ENCODE data around the gene NET1.
"Not testable (repeated sequence)": the region's sequence is repeated elsewhere in the genome, so short reads cannot be mapped to it uniquely, and the experiment has no call there.

Gene NET1

GRCh38 chr10:5399332-5399731 is 13.0 kb upstream of the NET1 start:
- DNase-seq = no peak

GRCh38 chr10:5400468-5401240 is 11.7 kb upstream of the NET1 start:
- DNase-seq = no peak

GRCh38 chr10:5402798-5403197 is 9.6 kb upstream of the NET1 start:
- no peak for DNase-seq

- no peak for DNase-seq
Measured at GRCh38 chr10:5404208-5405041, 7.9 kb upstream of the NET1 start, which contains the start of gene TUBAL3. Gene TUBAL3, minus strand, starts transcription at chr10:5404828. Its CDS starts 36 bp downstream, at chr10:5404792.

- no peak for DNase-seq
Measured at GRCh38 chr10:5406918-5407317, 5.4 kb upstream of the NET1 start.

- DNase-seq = not testable (repeated sequence)
Measured at GRCh38 chr10:5410787-5411186, 1.6 kb upstream of the NET1 start.

GRCh38 chr10:5411941-5412276 is 448 bp upstream of the NET1 start:
- DNase-seq = no peak

- no peak for DNase-seq
Measured at GRCh38 chr10:5413012-5413938, 918 bp downstream of the NET1 start.

- no peak for DNase-seq
Measured at GRCh38 chr10:5416981-5417380, 4.6 kb downstream of the NET1 start.

GRCh38 chr10:5418584-5418983 is 6.2 kb downstream of the NET1 start:
- no peak for DNase-seq

- no peak for DNase-seq
Measured at GRCh38 chr10:5419466-5420094, 7.2 kb downstream of the NET1 start.

GRCh38 chr10:5423771-5424170 is 11.4 kb downstream of the NET1 start:
- no peak for DNase-seq

GRCh38 chr10:5424751-5425150 is 12.4 kb downstream of the NET1 start:
- no peak for DNase-seq

GRCh38 chr10:5428133-5428532 is 15.8 kb downstream of the NET1 start:
- no peak for DNase-seq

- DNase-seq = no peak
Measured at GRCh38 chr10:5433182-5433581, 20.8 kb downstream of the NET1 start.

GRCh38 chr10:5434017-5434753 is 21.8 kb downstream of the NET1 start:
- no peak for DNase-seq

- DNase-seq = no peak
Measured at GRCh38 chr10:5435328-5435727, 23.0 kb downstream of the NET1 start.

GRCh38 chr10:5440206-5440605 is 27.8 kb downstream of the NET1 start:
- no peak for DNase-seq

GRCh38 chr10:5441106-5441505 is 28.7 kb downstream of the NET1 start:
- no peak for DNase-seq

- DNase-seq = no peak
Measured at GRCh38 chr10:5442065-5442989, 30.0 kb downstream of the NET1 start.

GRCh38 chr10:5442990-5443370 is 30.6 kb downstream of the NET1 start:
- DNase-seq = no peak
